HG02642 (cell line): ENCODE results near the gene FBRS.

ENCODE experiments used
- ATAC-seq: cut with Tn5 transposase; IDR thresholded peaks from one replicate; pipeline ENCODE4 v1.9.1; 2021; ENCODE audit warnings: mild to moderate bottlenecking; ENCODE audit not compliant: unreplicated experiment, poor library complexity

The FBRS gene

GRCh38 chr16:30663038-30663437 is 4.8 kb downstream of the FBRS start:
- no peak for ATAC-seq

GRCh38 chr16:30663820-30664219 is 5.6 kb downstream of the FBRS start:
- no peak for ATAC-seq

GRCh38 chr16:30664616-30665109 is 6.4 kb downstream of the FBRS start:
- no peak for ATAC-seq

- ATAC-seq, result no peak
Observed at GRCh38 chr16:30665155-30665829, 7.1 kb downstream of the FBRS start.

- ATAC-seq, result no peak
Observed at GRCh38 chr16:30665830-30666190, 7.6 kb downstream of the FBRS start.

- ATAC-seq, result no peak
Observed at GRCh38 chr16:30666681-30667080, 8.4 kb downstream of the FBRS start.

GRCh38 chr16:30667361-30667905 is 9.2 kb downstream of the FBRS start:
- no peak for ATAC-seq

GRCh38 chr16:30668393-30668792 is 10.2 kb downstream of the FBRS start:
- ATAC-seq, result no peak

GRCh38 chr16:30669026-30669902 is 11.0 kb downstream of the FBRS start:
- no peak for ATAC-seq

- no peak for ATAC-seq
Observed at GRCh38 chr16:30669903-30670824, 11.9 kb downstream of the FBRS start.

GRCh38 chr16:30675143-30675542 is 16.9 kb downstream of the FBRS start:
- no peak for ATAC-seq

- ATAC-seq, result no peak
Observed at GRCh38 chr16:30677931-30678585, 19.8 kb downstream of the FBRS start.

GRCh38 chr16:30678586-30678970 is 20.3 kb downstream of the FBRS start:
- ATAC-seq, result no peak

GRCh38 chr16:30680326-30680725 is 22.1 kb downstream of the FBRS start:
- no peak for ATAC-seq

- ATAC-seq, result no peak
Observed at GRCh38 chr16:30688701-30689100, 30.5 kb downstream of the FBRS start.

- no peak for ATAC-seq
Observed at GRCh38 chr16:30691907-30692306, 33.7 kb downstream of the FBRS start.

- no peak for ATAC-seq
Observed at GRCh38 chr16:30692396-30693064, 34.3 kb downstream of the FBRS start.

GRCh38 chr16:30694926-30695693 is 36.9 kb downstream of the FBRS start:
- no peak for ATAC-seq
